K562 (cell line): ENCODE results near the gene ABCC1. TPM values are rescaled to one million over a fixed set of nuclear protein-coding genes. Genes with fewer than 3 reads are reported as not detected.

Source experiments
- ATAC-seq: fragments of 200-7000 bp; cut with Tn5 transposase; 3 replicates; pipeline ENCODE4 v1.9.1; 2020; ENCODE audit warnings: moderate library complexity
- BruUV-seq: library from RNA; stranded (reverse); fragments of 400-500 nt; replicated peaks from 2 replicates; lab custom pipeline; 2021; lab: Mats Ljungman, UMichigan
- CTCF ChIA-PET: fragments of 300-600 bp; formaldehyde crosslinking; extraction: SDS; loops from one replicate; lab custom pipeline; 2021; ENCODE audit warnings: low intra/inter-chr PET ratio; lab: Yijun Ruan, JAX
- POLR2A ChIA-PET: fragments of 300-600, 350-650 bp; sonication (Branson Sonifier 250); formaldehyde crosslinking; extraction: SDS; loops from one replicate; lab custom pipeline; 2021; ENCODE audit warnings: antibody characterized with exemption, inconsistent platforms; lab: Yijun Ruan, JAX
- DNase-seq, 4 experiments: peaks; one replicate each; pipeline versions ENCODE4 v3.0.0 to v3.0.0-alpha.2; 2011 to 2018; ENCODE audit warnings: low spot score in 3 of 4, mixed read lengths in 3 of 4; ENCODE audit errors: extremely low read depth in 1 of 4
- FAIRE-seq: peaks from 2 replicates; lab custom pipeline; 2011; peaks lifted over from hg19 to GRCh38; lab: Jason Lieb, UNC
- H2AFZ ChIP-seq: 2 replicates; pipeline ENCODE4 v1.6.0; 2011; ENCODE audit warnings: low read depth, low read length, control low read depth, inconsistent platforms
- H3K27ac ChIP-seq: fragments of 200-600 bp; 3 replicates; pipeline ENCODE4 v1.8.0; 2011; ENCODE audit warnings: low read depth, mild to moderate bottlenecking, control low read depth, inconsistent platforms, low read length, moderate library complexity, mixed read lengths; ENCODE audit errors: extremely low read depth
- H3K27me3 ChIP-seq, 2 experiments: fragments of 300-600 bp in 1 of 2; 2 replicates in 1 of 2; 3 replicates in 1 of 2; pipeline versions ENCODE4 v1.6.0 to v1.8.0; 2011; ENCODE audit warnings: inconsistent platforms in 2 of 2, low read length in 2 of 2, mild to moderate bottlenecking in 1 of 2, mixed read lengths in 1 of 2, moderate library complexity in 1 of 2; ENCODE audit not compliant: control insufficient read depth in 2 of 2, insufficient read depth in 2 of 2
- H3K36me3 ChIP-seq: fragments of 300-600 bp; 3 replicates; pipeline ENCODE4 v1.8.0; 2011; ENCODE audit warnings: mild to moderate bottlenecking, low read length, inconsistent platforms; ENCODE audit not compliant: control insufficient read depth, insufficient read depth
- H3K4me1 ChIP-seq, 2 experiments: fragments of 200-600 bp in 1 of 2; replicated peaks in 1 of 2; 2 replicates in 1 of 2; 3 replicates in 1 of 2; pipeline versions ENCODE4 v1.5.1 to v1.8.0; 2011; ENCODE audit warnings: inconsistent platforms in 2 of 2, low read length in 2 of 2, mild to moderate bottlenecking in 1 of 2, mixed read lengths in 1 of 2, moderate library complexity in 1 of 2; ENCODE audit not compliant: control insufficient read depth in 2 of 2, insufficient read depth in 2 of 2
- H3K4me2 ChIP-seq: 2 replicates; pipeline ENCODE4 v1.6.1; 2011; ENCODE audit warnings: low read length, control low read depth, inconsistent platforms, mixed read lengths; ENCODE audit not compliant: insufficient read depth
- H3K4me3 ChIP-seq: fragments of 200-600 bp; sonication (generic), shearing (Covaris generic); 2 replicates; pipeline ENCODE4 v1.5.1; 2016; ENCODE audit warnings: control low read depth, inconsistent platforms
- H3K79me2 ChIP-seq: fragments of 200-600 bp; 3 replicates; pipeline ENCODE4 v1.8.0; 2011; ENCODE audit warnings: low read length, inconsistent platforms; ENCODE audit not compliant: control insufficient read depth, insufficient read depth
- H3K9ac ChIP-seq, 2 experiments: 2 replicates each; pipeline versions ENCODE4 v1.6.0 to v1.6.1; 2011; ENCODE audit warnings: low read depth in 2 of 2, low read length in 2 of 2, control low read depth in 1 of 2, inconsistent platforms in 1 of 2, mild to moderate bottlenecking in 1 of 2, mixed read lengths in 1 of 2; ENCODE audit not compliant: insufficient read depth in 1 of 2
- H3K9me1 ChIP-seq: one replicate; pipeline ENCODE4 v1.6.0; 2011; ENCODE audit warnings: inconsistent platforms, mild to moderate bottlenecking, low read length, moderate library complexity; ENCODE audit not compliant: control insufficient read depth, insufficient read depth
- H3K9me3 ChIP-seq: replicated peaks from 2 replicates; pipeline ENCODE4 v1.5.1; 2011; ENCODE audit warnings: low read depth, low read length, inconsistent platforms; ENCODE audit not compliant: control insufficient read depth, insufficient read depth
- H4K20me1 ChIP-seq: replicated peaks from 2 replicates; pipeline ENCODE4 v1.6.1; 2011; ENCODE audit warnings: low read length, inconsistent platforms, mixed read lengths; ENCODE audit not compliant: control insufficient read depth, insufficient read depth
- DACH1 ChIP-seq: fragments of 450-650 bp; IDR thresholded peaks from 2 replicates; pipeline ENCODE4 v1.6.1; 2018; ENCODE audit not compliant: partially characterized antibody
- NFYB ChIP-seq: IDR thresholded peaks from 2 replicates; pipeline ENCODE4 v1.6.1; 2011; ENCODE audit warnings: mild to moderate bottlenecking, moderate library complexity; ENCODE audit not compliant: insufficient read length; ENCODE audit errors: extremely low read depth
- RAD51 ChIP-seq: fragments of 450-650 bp; IDR thresholded peaks from 2 replicates; pipeline ENCODE4 v1.7.1; 2016; ENCODE audit warnings: low read depth, mild to moderate bottlenecking, borderline replicate concordance
- USF2 ChIP-seq: sonication (generic); formaldehyde crosslinking; IDR thresholded peaks from 2 replicates; pipeline ENCODE4 v1.5.0; 2020; ENCODE audit warnings: missing genetic modification reagents
- WGBS: fragments of 100-300 bp; shearing (Covaris generic); methylation state at CpG from one replicate; pipeline ENCODE4 v1.1.6; 2016; ENCODE audit warnings: low coverage, mixed read lengths; ENCODE audit not compliant: insufficient coverage; ENCODE audit errors: missing lambda C conversion rate; 5-methylcytosine and 5-hydroxymethylcytosine counted together
- in situ Hi-C: fragments of 300-500 bp; cut with MboI; formaldehyde crosslinking; loops from 4 replicates; pipeline ENCODE4 v1.15.0; 2018; ENCODE audit warnings: inconsistent platforms, mixed read lengths
- intact Hi-C: fragments of 100-400 bp; cut with micrococcal nuclease; formaldehyde crosslinking; loops from 2 replicates; pipeline ENCODE4 v1.14.2; 2022
- polyA plus RNA-seq, 8 experiments: library from polyadenylated mRNA; depleted of rRNA in 4 of 8; stranded (reverse) in 5 of 8; unstranded in 3 of 8; fragments of >200 nt; fragmentation: Nextera tagmentation in 2 of 8; fragmentation: Illumina TruSeq in 1 of 8; extraction: Ambion mirVana in 2 of 8; extraction: Trizol in 1 of 8; gene quantifications; 2 replicates each; pipeline versions ENCODE4 v1.2.1 to v1.2.3, GENCODE V29; 2011 to 2014; ENCODE audit warnings: inconsistent platforms in 1 of 8, missing spikeins in 1 of 8
- total RNA-seq, 7 experiments: library from RNA; depleted of rRNA in 6 of 7; stranded (reverse); fragments of >200 nt in 6 of 7; fragmentation: Illumina TruSeq in 2 of 7; extraction: Trizol in 2 of 7; gene quantifications; 2 replicates each; pipeline versions ENCODE4 v1.2.1 to v1.2.3, GENCODE V29; 2011 to 2021; ENCODE audit warnings: low replicate concordance in 1 of 7

Gene ABCC1
- total and polyA plus RNA-seq, 9 of the 15 experiments (the other 6 are each of a cell fraction or from before 2014, with no cell fraction given), result 3.9 to 41.6 (median 10.0) TPM

GRCh38 chr16:16063683-16064082 is 114.3 kb downstream of the ABCC1 start:
- H3K27ac ChIP-seq, result no peak overlapping the region; the same call in 2 of the 3 replicates
- in situ Hi-C loops, result no loop called here
- no peak overlapping the region for H3K4me2 ChIP-seq
- no peaks in the 10 kb centered on the region for H3K79me2 ChIP-seq
- 53% methylated on average over 2 of the region's 2 CpGs for WGBS
- BruUV-seq, result no TSS peak
- TF ChIP-seq NFYB (peak; percentile 68), USF2 (CRISPR knock-in tag) (peak; percentile 50), DACH1 (no peak), RAD51 (0 out of 2 replicates have a peak, but pooled peaks have one; percentile 24)
- TF ChIP-seq, all 486 proteins: peak for 3
- ChIA-PET POLR2A (interaction anchor here (1.0 to 1.3 kb wide), 2 partner anchors 41 to 124 kb away, joined by 3 read pairs; no protein-coding TSS in a partner anchor), CTCF (no interaction called here)
- Histone ChIP-seq H4K20me1 (peaks cover 4% of the 10 kb centered on the region; the same call in 1 of the 2 replicates), H3K4me1 (peaks cover 0 to 4% of the 10 kb centered on the region in 2 experiments; a peak in 1 of 5 replicates), H3K36me3 (peaks cover 68% of the 10 kb centered on the region; the same call in 2 of the 3 replicates), H2AFZ (no peak overlapping the region), H3K9me3 (no peaks in the 10 kb centered on the region), H3K9ac (no peak overlapping the region), H3K9me1 (peaks cover 2% of the 10 kb centered on the region), H3K4me3 (no peak overlapping the region), H3K27me3 (no peaks in the 10 kb centered on the region)
- intact Hi-C loops, result no loop called here
- DNase-seq (peak; percentile 28 to 43 (median 34)), ATAC-seq (peak; percentile 78), FAIRE-seq (no peak)
